ENCODE data around the gene PLOD2.

PLOD2 gene

DNA sequence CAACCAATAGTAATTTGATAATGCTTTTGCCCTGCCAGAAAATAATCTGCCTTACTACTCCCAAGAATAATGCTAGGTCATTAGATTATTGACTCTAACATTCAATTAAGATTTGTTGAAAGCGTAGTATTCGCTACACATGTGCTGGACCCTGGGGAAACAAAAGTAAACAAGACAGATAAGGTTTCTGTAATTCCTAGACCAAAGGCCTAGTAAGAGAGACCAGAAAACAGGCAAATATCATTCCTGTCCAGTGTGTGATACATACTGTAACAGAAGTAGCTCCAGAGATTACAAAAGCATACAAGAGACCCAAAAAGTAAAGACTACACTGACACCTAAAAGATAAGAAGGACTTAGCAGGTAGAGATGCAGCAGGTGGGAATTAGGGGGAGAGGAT, 60.8 kb downstream of the PLOD2 start:
- no peak for DNase-seq (ENCODE audit: low read depth in 2 of 2)

DNA sequence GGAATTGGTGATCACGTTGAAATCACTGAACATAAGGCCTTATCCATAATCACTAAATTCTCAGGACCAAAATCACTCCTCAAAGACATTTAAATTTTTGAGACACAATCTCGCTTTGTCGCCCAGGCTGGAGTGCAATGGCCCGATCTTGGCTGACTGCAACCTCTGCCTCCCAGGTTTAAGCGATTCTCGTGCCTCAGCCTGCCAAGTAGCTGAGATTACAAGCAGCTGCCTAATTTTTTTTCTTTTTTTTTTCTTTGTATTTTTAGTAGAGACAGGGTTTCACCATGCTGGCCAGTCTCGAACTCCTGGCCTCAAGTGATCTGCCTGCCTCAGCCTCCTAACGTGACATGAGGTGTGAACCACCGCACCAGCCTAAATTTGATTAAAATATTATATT, 61.7 kb downstream of the PLOD2 start:
- DNase-seq (ENCODE audit: low read depth in 2 of 2) = no peak

GRCh38 chr3:146093896-146094295, 67.1 kb downstream of the PLOD2 start:
- no peak for DNase-seq (ENCODE audit: low read depth in 2 of 2)

DNA sequence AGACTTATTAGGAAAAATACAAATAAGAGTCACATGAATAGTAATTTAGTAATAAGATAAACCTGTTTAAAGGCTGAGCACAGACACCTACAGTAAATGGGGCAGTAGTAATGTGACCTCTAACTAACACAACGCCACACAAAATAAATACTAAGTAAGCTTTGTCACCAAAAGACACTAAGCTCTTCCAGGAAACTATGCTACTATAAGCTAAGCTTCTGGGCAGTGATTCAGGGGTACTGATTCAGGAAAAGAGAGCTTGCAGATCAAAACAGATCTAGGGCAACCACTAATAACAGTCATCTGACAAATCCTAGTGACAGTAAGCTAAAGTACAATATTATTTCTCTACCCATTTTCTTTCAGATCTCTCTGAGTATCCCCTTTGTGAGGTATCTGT, 68.8 kb downstream of the PLOD2 start:
- DNase-seq (ENCODE audit: low read depth in 2 of 2) = no peak

DNA sequence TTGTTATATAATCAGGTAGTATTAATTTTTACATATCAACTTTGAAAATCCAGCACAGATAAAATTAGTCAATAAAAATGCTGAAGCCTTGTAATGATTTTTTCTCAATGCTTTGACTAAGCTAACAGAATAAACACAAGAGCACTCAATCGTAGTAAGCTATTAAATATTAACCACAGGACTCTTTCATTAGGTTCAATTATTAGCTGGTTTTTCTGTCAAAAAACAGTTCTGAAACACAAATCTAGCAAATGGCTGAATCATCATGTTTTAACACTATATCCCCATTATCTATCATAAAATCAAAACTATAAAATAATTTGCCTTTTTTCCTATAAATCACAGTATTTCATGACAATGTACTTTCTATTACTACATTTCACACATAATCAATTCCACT, 69.6 kb downstream of the PLOD2 start:
- no peak for DNase-seq (ENCODE audit: low read depth in 2 of 2)

DNA sequence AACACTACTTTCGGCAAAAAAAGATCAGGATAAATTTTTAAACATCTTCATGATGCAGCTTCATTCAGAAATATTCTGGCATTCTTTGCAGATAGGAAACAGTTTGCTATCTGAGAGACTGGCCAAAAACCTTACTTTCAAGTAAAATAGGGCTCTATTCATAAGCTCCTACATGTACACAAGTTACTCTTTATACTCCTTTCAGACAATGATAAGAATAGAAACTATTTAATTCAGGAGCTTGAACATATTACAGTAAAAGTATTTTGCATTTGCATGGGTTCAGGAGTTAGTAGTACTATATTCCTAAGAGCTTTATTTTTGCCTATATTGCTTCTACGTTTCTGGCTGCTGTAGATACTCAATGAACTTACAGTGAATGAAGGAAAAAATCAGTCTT, 70.5 kb downstream of the PLOD2 start:
- no peak for DNase-seq (ENCODE audit: low read depth in 2 of 2)

DNA sequence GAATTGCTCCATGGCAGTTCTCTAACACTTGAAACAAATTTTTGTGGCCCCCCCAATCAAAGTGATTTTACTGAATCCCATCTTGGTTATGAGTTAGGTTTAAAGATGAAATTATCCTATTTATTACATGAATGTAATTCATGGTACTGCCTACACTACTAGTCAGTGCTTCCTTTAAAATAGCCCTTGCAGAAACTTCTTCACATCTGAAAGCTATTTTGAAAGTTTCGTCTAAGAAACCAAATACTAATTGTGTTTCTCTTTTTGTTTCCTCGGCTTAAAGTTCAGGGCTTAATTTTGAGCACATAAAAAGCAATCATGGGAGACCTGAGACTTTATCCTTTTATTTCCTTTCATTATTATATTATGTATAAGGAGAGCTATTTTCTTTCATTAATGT, 72.1 kb downstream of the PLOD2 start:
- no peak for DNase-seq (ENCODE audit: low read depth in 2 of 2)

GRCh38 chr3:146087116-146087515, 73.9 kb downstream of the PLOD2 start:
- DNase-seq (ENCODE audit: low read depth in 2 of 2) = no peak

DNA sequence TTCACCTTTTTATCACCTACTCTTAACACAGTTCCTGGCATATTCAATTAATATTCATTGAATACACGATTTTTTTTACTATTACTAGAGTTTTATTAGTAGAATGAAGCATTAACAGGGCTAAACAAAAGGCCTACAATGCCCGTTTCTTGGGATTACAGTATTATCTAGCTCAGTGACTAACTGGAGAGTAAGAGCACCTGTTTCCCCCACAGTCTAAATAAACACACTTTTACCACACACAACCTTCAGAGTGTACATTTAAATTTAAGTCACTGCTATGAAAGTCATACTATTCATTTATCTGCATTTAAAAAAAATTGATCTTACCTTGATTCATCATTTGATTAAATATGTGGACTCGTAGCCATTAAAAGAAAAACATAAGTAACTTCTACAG, 74.8 kb downstream of the PLOD2 start:
- no peak for DNase-seq (ENCODE audit: low read depth in 2 of 2)

DNA sequence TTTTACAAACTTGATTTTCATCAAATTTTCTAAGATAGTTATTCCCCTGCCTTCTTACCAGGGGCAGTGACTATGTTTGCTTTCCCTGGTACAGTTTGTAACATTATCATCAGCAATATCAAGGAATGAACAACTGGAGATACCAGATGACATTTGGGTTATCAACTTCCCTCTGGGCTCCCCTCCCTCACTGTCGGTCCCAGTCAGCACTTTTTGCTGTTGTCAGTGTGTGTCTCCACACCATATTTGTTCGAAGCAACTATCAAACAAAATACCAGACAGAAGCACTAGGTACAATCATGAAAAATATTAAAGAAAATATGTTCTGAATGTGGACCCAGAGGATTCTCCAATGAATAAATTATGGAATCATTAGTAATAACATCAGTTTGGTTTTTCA, 75.3 kb downstream of the PLOD2 start:
- DNase-seq (ENCODE audit: low read depth in 2 of 2) = no peak

GRCh38 chr3:146080578-146080977, 80.4 kb downstream of the PLOD2 start:
- no peak for DNase-seq (ENCODE audit: low read depth in 2 of 2)

GRCh38 chr3:146078031-146078430, 83.0 kb downstream of the PLOD2 start:
- DNase-seq (ENCODE audit: low read depth in 2 of 2) = no peak

DNA sequence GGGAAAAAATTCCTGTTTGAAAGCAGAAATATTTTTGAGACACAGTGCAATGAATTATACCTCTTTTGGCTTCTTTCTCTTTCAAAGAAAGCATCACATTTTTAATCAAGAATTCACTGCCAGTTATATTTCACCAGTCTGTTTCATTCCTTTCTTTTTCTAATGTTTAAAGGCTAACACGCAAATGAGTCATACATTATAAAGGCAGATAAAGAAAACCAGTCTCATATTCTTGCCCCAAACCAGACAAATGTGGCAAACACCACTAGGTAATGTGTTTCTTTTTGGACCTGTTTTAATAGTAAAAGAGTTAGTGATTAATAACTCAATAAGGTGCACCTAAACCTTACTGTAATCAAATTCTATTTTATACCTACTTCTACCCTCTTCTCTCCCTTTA, 83.8 kb downstream of the PLOD2 start:
- no peak for DNase-seq (ENCODE audit: low read depth in 2 of 2)

DNA sequence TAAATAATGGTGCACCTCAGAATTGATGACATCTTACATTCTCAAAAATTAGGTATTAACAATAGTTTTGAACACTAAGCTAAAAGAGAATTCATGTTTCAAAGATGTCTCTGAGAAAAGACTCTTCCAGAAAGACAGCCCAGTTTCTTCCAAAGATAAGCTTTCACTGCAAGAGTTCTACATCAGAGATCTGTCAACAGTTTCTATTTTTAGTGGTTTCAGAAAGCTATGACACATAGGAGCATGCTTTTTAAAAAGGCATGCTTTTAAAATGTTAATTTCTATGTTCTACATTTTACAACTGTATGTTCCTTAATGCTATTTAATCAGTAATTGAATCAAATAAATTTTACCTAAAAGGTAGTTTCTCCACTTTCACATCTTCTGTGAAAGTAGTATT, 88.2 kb downstream of the PLOD2 start:
- DNase-seq (ENCODE audit: low read depth in 2 of 2) = no peak

DNA sequence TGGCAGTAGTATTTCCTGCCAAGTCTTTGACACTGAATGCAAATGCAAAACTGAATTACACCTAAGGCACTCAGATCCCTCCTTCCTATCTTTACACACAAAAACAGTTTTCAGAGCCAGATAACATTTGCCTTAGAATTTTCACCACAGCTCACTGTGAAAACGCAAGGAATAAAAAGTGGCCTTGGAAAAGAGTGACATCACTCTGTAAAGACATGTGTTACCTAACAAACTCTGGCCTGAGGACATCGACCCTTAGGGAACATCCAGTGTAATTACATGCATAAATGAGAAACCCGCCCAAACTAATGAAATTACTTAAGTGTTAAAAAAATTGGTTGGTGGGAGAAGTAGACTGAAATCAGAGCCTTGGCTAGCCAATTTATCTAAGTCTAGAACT, 88.9 kb downstream of the PLOD2 start:
- no peak for DNase-seq (ENCODE audit: low read depth in 2 of 2)

DNA sequence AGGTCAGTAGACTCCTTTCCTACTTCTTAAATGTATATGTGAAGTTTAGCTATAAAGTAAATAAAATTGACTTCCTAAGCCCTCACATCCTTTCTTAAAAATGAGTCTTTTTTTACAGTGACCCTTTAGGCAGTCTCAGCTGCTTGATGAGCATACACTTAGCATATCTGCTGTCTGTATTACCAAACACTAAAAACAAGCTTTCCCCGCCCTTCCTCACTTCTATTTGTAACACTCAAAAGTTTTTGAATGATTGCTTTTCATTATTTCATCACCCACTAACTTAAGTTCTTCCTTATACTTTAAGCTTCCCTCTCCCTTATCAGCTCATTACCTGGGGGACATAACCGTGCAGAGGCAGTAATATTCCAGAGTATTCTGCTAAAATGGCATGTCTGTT, 89.4 kb downstream of the PLOD2 start:
- no peak for DNase-seq (ENCODE audit: low read depth in 2 of 2)

GRCh38 chr3:146067048-146067447, 93.9 kb downstream of the PLOD2 start:
- peak; percentile 62 for DNase-seq (ENCODE audit: low read depth in 2 of 2)

- peak; percentile 41 to 46 for DNase-seq (ENCODE audit: low read depth in 2 of 2)
Measured at GRCh38 chr3:146065573-146066006, 95.4 kb downstream of the PLOD2 start.

GRCh38 chr3:146058241-146058640, 102.7 kb downstream of the PLOD2 start:
- DNase-seq (ENCODE audit: low read depth in 2 of 2) = no peak

DNA sequence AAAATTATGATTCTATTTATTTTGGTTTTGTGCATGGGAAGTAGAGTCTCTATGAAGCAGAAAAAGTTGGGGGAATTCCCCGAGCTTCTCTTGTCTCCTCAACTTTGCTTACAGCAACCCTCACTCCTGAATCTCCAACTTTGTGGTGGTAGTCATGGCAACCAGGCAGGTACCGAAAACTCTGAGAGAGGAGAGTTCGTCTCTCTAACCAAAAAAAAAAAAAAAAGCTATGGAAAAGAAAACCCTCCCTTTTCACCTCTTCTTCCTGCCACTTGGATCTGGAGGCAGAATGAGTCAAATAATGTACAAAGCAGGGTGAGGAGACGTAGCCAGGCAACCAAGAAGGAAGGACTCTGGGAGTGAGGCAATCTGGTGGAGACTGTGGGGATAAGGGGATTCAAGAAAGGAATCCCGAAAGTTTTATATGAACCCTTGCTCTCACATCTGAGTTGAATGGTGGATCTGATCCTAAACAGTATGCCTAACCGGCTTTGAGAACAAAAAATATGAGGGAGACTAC, 108.1 kb downstream of the PLOD2 start:
- DNase-seq (ENCODE audit: low read depth in 2 of 2) = no peak

DNA sequence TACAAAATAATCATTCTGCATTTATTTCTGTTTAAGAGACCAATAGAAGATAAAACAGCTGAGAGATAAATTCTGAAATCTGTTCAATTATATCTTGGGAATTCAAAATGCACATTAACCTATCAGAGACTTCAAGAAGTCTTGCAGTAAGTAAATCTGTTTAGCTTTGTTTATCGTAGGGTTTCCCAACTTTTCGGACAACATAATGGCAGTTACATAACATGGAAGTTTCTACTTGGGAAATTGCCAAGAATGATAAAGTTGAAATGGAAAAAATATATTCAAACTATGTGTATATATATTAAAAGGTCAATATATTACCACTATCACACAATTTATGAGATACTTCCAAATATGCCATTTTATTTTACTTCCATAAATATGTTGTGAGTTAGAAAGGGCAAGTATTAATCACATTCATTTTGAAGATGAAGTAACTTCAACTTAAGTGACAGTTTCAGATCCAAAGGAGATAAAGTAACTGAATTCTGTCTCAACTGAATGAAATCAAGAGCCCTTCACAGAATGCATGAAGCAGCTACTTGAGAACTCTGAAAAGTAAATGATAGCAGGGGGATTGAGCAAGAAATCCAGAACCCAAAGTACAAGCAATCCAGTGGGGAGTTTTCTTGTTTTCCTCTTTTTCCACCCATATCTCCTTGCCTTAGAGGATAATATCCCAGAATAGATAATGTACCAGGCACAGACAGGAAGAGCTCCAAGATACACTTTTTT, 108.8 kb downstream of the PLOD2 start:
- DNase-seq (ENCODE audit: low read depth in 2 of 2) = no peak

GRCh38 chr3:146050691-146051090, 110.3 kb downstream of the PLOD2 start:
- no peak for DNase-seq (ENCODE audit: low read depth in 2 of 2)

GRCh38 chr3:146047485-146047884, 113.5 kb downstream of the PLOD2 start:
- DNase-seq (ENCODE audit: low read depth in 2 of 2) = no peak

GRCh38 chr3:146044046-146044445, 116.9 kb downstream of the PLOD2 start:
- DNase-seq (ENCODE audit: low read depth in 2 of 2) = no peak

All from fibroblast of skin of left biceps (primary cell).